DOHH2 (cell line): ENCODE measurements around the gene PPFIBP2.

Experiments
- CTCF ChIP-seq: fragments of 200-600 bp; sonication (generic); IDR thresholded peaks from one replicate; pipeline ENCODE4 v1.5.1; 2014; ENCODE audit warnings: antibody characterized with exemption, mild to moderate bottlenecking, low read depth, low read length; ENCODE audit not compliant: poor library complexity, severe bottlenecking
- EZH2phosphoT487 ChIP-seq: fragments of 200-600 bp; sonication (generic); IDR thresholded peaks from 2 replicates; pipeline ENCODE4 v1.6.1; 2017; ENCODE audit warnings: borderline replicate concordance, mild to moderate bottlenecking, antibody characterized with exemption, low read length, moderate library complexity, mixed read lengths

- TF ChIP-seq CTCF (no peak), EZH2phosphoT487 (no peak)
Observed at GRCh38 chr11:7596975-7597391, 83.2 kb downstream of the PPFIBP2 start.
